GM12891 (cell line): ENCODE results near the gene FDPS.

Experiments used
- PAX5 ChIP-seq: IDR thresholded peaks from 2 replicates; pipeline ENCODE4 v1.6.1; 2011; ENCODE audit warnings: low read length, moderate library complexity, mild to moderate bottlenecking; ENCODE audit not compliant: insufficient read depth, severe bottlenecking
- POLR2A ChIP-seq: IDR thresholded peaks from 2 replicates; pipeline ENCODE4 v1.6.1; 2011; ENCODE audit warnings: low read depth, low read length, control low read depth
- POLR2AphosphoS5 ChIP-seq: IDR thresholded peaks from 2 replicates; pipeline ENCODE4 v1.6.1; 2011; ENCODE audit warnings: low read depth, low read length, control low read depth
- SPI1 ChIP-seq: IDR thresholded peaks from 2 replicates; pipeline ENCODE4 v1.6.1; 2011; ENCODE audit warnings: low read depth, low read length, control low read depth
- TAF1 ChIP-seq: IDR thresholded peaks from 2 replicates; pipeline ENCODE4 v1.6.1; 2011; ENCODE audit warnings: low read depth, low read length, control low read depth

GRCh38 chr1:155301342-155301841 is 7.3 kb upstream of the FDPS start, which contains the start of gene PKLR:
- TF ChIP-seq POLR2AphosphoS5 = no peak
- no peak for TF ChIP-seq POLR2A
- TF ChIP-seq TAF1 = no peak
- no peak for TF ChIP-seq SPI1
- TF ChIP-seq PAX5 = no peak
